GM10266 (cell line): ENCODE measurements around the gene TBCEL.

ENCODE experiments used
- DNase-seq: peaks from one replicate; pipeline ENCODE4 v3.0.0; 2012; ENCODE audit errors: extremely low spot score
- CTCF ChIP-seq: IDR thresholded peaks from 2 replicates; pipeline ENCODE4 v1.5.1; 2012; ENCODE audit warnings: mild to moderate bottlenecking, low read depth; ENCODE audit not compliant: control insufficient read depth, insufficient read depth; ENCODE audit errors: missing control alignments

TBCEL gene, protein sequence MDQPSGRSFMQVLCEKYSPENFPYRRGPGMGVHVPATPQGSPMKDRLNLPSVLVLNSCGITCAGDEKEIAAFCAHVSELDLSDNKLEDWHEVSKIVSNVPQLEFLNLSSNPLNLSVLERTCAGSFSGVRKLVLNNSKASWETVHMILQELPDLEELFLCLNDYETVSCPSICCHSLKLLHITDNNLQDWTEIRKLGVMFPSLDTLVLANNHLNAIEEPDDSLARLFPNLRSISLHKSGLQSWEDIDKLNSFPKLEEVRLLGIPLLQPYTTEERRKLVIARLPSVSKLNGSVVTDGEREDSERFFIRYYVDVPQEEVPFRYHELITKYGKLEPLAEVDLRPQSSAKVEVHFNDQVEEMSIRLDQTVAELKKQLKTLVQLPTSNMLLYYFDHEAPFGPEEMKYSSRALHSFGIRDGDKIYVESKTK

GRCh38 chr11:121023848-121024751, at the start of gene TBCEL:
Gene TBCEL (plus strand): TSS chr11:121024102. CDS start chr11:121045691, 21,589 bp downstream.
- TF ChIP-seq CTCF, result no peak
- peak; percentile 98 for DNase-seq

- no peak for DNase-seq
These were observed 49.4 kb upstream of the TBCEL start for GRCh38 chr11:120974466-120974865.

DNA sequence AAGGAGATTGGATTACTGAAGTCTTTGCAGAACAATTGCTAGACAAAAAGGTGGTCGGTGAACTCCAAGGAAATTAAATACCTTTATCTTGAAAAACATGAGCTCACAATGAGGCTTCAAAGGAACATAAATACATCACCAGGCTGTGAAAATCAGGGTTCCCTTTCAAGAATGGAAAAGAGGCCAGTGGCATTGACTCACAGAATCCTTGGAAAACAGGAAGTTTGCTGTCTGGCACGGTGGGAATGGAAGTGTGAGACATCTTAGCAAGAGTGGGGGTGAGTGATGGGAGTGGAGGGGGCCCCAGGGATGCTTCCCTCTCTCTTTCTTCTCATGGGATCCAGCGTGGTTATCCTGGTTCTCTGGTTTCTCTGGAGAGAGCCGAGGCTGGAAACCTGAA, 48.9 kb upstream of the TBCEL start:
- DNase-seq, result no peak
- no peak for TF ChIP-seq CTCF

More at GRCh38 chr11:120974466-120974865, 49.4 kb upstream of the TBCEL start:
- TF ChIP-seq CTCF, result no peak

GRCh38 chr11:120977266-120978137, 46.4 kb upstream of the TBCEL start:
- TF ChIP-seq CTCF, result no peak
- DNase-seq, result no peak

- no peak for DNase-seq
- no peak for TF ChIP-seq CTCF
These were observed 45.2 kb upstream of the TBCEL start for GRCh38 chr11:120978701-120979100.

DNA sequence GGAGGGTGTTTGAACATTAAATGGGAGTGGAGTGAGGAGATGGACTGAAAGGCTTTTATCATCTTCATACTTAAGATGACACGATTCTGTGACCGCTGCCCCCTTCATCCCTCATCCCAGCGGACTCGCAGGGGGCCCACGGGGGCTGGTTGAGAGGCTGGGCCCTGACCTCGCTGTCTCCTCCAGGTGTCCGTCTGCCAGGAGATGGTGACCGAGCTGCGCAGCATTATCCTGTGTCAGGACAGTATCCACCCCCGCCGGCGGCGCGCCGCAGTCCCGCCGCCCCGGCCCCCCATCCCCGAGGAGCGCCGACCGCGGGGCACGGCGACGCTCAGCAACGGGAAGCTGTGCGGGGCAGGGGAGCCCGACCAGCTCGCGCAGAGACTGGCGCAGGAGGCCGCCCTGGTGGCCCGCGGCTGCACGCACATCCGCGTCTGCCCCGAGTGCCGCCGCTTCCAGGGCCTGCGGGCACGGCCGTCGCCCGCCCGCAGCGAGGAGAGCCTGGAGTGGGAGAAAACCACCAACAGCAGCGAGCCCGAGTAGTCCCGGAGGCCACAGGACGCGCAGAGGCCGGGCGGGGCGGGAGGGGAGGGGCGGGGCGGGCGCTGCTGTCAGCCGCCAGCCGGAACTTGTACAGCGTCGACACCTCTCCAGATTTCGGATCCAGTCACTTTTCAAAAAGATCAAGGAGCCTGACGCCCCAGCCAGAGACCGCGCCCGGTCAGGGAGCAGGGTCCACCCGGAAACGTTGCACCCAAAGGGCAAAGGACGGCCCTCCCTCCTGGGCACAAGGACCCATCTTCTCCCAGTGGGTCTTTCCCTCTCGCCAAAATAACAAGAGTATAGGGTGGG, 38.0 kb upstream of the TBCEL start:
- DNase-seq, result peak; percentile 42
- peak; percentile 18 for TF ChIP-seq CTCF
